NCI-H2107 treated with DMSO at 0.1 percent for 48 hours (cell line): ENCODE results near the gene TANK.
"Not testable (repeated sequence)": the region's sequence is repeated elsewhere in the genome, so short reads cannot be mapped to it uniquely, and the experiment has no call there.

Experiments used
- DNase-seq: peaks from one replicate; lab custom pipeline; 2025; ENCODE audit not compliant: unreplicated experiment; lab: John Stamatoyannopoulos, UW

TANK gene

DNA sequence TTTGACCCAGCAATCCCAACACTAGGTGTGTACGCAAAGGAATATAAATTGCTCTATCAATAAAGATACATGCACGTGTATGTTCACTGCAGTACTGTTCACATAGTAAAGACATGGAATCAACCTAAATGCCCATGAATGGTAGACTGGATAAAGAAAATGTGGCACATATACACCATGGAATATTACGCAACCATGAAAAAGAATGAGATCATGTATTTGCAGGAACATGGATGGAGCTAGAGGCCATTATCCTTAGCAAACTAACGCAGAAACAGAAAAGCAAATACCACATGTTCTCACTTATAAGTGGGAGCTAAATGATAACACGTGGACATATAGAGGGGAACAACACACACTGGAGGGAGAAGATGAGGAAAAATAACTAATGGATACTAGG is 27.8 kb upstream of the TANK start:
- DNase-seq = not testable (repeated sequence)

DNA sequence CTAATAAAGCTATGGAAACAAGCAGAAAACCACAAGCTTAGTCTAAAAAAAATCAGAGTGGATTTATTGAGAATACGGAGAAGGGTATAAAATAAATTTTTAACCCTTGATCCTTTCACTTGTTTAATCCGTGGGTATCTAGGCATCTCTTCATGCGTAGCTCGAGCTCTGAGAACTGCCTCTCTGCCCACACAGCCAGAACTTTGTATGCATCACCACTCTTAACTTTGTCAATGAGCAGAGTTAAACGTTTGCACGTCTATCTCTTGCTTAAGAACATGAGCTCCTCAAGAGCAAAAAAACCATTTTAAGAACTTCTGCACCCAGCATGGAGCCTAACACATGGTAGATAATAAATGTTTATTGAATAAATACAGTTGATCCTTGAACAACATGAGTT is 26.9 kb upstream of the TANK start:
- no peak for DNase-seq

- no peak for DNase-seq
These were observed 25.4 kb upstream of the TANK start for GRCh38 chr2:161134547-161135518.

DNA sequence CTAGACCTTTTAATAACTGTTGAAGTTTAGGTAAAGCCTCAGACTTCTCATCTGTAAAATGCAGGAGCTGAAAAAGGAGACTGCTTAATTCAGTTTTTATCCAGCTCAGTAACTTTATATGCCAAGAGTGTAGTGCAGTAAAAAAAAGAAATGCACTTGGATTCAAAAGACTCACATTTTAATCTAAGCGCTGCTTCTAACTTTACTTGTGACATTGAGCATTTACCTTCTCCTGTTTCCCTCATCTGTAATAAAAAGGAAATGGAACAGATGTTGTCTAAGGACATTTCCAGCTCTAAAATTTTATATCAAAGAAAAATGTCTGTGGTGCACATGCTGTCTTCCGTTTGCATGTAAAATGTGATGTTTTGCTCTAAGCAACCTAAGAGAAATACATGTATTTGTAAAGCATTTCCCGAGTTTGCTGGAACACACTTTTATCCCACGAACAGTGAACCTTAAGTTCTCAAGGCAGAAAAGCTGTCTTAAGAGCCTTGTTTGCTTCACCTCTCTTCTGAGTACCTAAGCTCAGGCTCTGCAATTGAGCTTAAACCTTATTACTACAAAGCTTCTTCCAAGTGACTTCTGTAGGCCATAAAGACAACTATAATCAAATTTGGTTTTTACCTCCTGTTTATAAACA is 24.2 kb upstream of the TANK start:
- no peak for DNase-seq

- DNase-seq = no peak
These were observed 23.4 kb upstream of the TANK start for GRCh38 chr2:161136696-161137324.

GRCh38 chr2:161138429-161138828 is 21.8 kb upstream of the TANK start:
- DNase-seq = no peak

GRCh38 chr2:161139098-161139987 is 20.9 kb upstream of the TANK start:
- DNase-seq = peak; percentile 24

DNA sequence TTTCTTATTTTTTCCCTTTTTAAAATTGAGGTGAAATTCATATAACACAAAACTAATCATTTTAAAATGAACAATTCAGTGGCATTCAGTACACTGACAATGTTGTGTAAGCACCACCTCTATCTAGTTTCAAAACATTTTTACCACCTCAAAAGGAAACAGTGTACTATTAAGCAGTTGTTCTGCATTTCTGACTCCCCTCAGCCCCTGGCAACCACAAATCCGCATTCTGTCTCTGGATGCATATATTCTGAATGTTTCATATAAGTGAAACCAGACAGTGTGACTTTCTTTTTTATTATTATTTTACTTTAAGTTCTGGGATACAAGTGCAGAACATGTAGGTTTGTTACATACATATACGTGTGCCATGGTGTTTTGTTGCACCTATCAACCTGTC is 19.2 kb upstream of the TANK start:
- DNase-seq = no peak

GRCh38 chr2:161146209-161146775 is 13.9 kb upstream of the TANK start:
- no peak for DNase-seq

- DNase-seq = no peak
These were observed 13.2 kb upstream of the TANK start for GRCh38 chr2:161146996-161147395.

DNA sequence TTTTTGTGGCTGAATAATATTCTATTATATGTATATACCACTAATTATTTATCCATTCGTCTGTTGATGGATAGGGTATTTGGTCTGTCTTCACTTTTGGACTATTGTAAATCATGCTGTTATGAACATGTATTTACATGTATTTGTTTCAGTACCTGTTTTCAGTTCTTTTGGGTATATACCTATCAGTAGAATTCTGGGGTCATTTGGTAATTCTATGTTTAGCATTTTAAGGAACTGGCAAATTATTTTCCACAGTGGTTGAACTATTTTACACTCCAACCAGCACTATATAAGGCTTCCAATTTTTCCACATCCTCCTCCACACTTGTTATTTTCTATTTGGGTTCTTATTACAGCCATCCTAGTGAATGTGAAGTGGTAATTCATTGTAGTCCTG is 12.4 kb upstream of the TANK start:
- no peak for DNase-seq

GRCh38 chr2:161150704-161151103 is 9.5 kb upstream of the TANK start:
- DNase-seq = no peak

- DNase-seq = no peak
These were observed 7.9 kb upstream of the TANK start for GRCh38 chr2:161152302-161152701.

DNA sequence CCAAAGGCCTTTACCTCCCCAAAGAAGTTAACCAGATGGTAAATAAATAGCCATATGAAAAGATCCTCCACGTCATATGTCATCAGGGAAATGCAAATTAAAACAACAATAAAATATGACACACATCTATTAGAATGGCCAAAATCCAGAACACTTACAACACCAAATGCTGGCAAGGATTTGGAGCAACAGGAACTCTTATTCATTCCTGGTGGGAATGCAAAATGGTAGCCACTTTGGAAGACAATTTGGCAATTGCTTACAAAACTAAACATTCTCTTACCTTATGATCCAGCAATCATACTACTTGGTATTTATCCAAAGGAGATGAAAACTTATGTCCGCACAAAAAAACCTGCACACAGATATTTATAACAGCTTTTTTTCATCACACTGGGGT is 1.3 kb upstream of the TANK start:
- no peak for DNase-seq

- no peak for DNase-seq
These were observed 587 bp upstream of the TANK start for GRCh38 chr2:161159456-161160225.

GRCh38 chr2:161161074-161161706 is 962 bp downstream of the TANK start:
- DNase-seq = no peak

DNA sequence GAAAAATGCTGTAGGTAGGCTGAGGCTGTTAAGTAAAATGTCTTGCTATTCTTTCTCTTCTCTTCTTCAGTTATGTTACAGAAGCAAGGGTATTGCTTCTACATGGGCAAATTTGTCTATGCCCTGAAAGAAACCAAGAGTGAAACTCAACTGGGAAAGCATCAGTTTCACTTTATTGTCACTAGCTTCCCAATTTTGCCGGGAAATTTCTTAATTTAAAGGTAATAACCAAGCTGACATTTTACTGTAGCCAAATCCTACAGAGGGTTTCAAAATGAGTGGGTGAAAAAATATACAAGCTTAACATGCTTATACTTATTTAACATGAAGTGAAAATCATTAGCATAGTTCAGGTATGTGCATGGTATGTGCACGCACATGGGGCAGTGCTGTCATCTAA is 3.2 kb downstream of the TANK start:
- no peak for DNase-seq

GRCh38 chr2:161164161-161164560 is 3.9 kb downstream of the TANK start:
- no peak for DNase-seq

GRCh38 chr2:161165266-161165665 is 5.0 kb downstream of the TANK start:
- DNase-seq = no peak
